ENCODE results near the gene KRT83. TPM values are rescaled to one million over a fixed set of nuclear protein-coding genes. Genes with fewer than 3 reads are reported as not detected.

KRT83 gene
- polyA plus RNA-seq, 2 of the 4 experiments (the other 2 are of a cell fraction), result 20.4 to 44.8 TPM

GRCh38 chr12:52278575-52279421, 42.4 kb downstream of the KRT83 start (continued):
- TF ChIP-seq HOXB5 (CRISPR knock-in tag; IDR thresholded peaks at IDR 0.05) (peak; percentile 96; the same call in 1 of the 2 replicates), USF2 (IDR thresholded peaks at IDR 0.05) (no peak), NR3C1 (IDR thresholded peaks at IDR 0.05) (no peak), SREBF2 (IDR thresholded peaks at IDR 0.05) (no peak), MAZ (IDR thresholded peaks at IDR 0.05; ENCODE audit: borderline replicate concordance, low read depth, low read length) (no peak), MAFK (IDR thresholded peaks at IDR 0.05; ENCODE audit: partially characterized antibody) (no peak), REST (IDR thresholded peaks at IDR 0.05) (no peak), JUNB (IDR thresholded peaks at IDR 0.05) (no peak), PHF8 (IDR thresholded peaks at IDR 0.05; ENCODE audit: borderline replicate concordance, low read depth) (no peak), FOSB (CRISPR knock-in tag; IDR thresholded peaks at IDR 0.05) (peak; percentile 96), JUN (IDR thresholded peaks at IDR 0.05) (peak in 1 of 2 experiments; percentile 90; a peak in 3 of 5 replicates), BCL3 (IDR thresholded peaks at IDR 0.05) (no peak), ESRRA (IDR thresholded peaks at IDR 0.05; ENCODE audit: borderline replicate concordance, low read length) (no peak), CHD2 (IDR thresholded peaks at IDR 0.05; ENCODE audit: low read length, partially characterized antibody) (no peak), CBX8 (IDR thresholded peaks at IDR 0.05) (no peak), ZNF302 (CRISPR knock-in tag; IDR thresholded peaks at IDR 0.05) (peak; percentile 90), NPAS2 (CRISPR knock-in tag; IDR thresholded peaks at IDR 0.05; ENCODE audit: borderline replicate concordance) (no peak), MYC (IDR thresholded peaks at IDR 0.05; ENCODE audit: borderline replicate concordance, low read length) (no peak), KDM5A (IDR thresholded peaks at IDR 0.05) (no peak), NFE2L2 (conservative IDR thresholded peaks at IDR 0.05; ENCODE audit: low read length) (no peak), TP53 (CRISPR knock-in tag; IDR thresholded peaks at IDR 0.05) (peak; percentile 89), PBX3 (IDR thresholded peaks at IDR 0.05) (no peak)
